HCT116 (cell line): ENCODE results near the gene DMXL2. TPM values are rescaled to one million over a fixed set of nuclear protein-coding genes. Genes with fewer than 3 reads are reported as not detected.

ENCODE experiments used
- ATAC-seq: fragments of 200-7000 bp; cut with Tn5 transposase; 2 replicates; pipeline ENCODE4 v1.9.1; 2020; ENCODE audit warnings: mild to moderate bottlenecking, moderate library complexity
- BruUV-seq: library from RNA; stranded (reverse); fragments of 400-500 nt; replicated peaks from 2 replicates; lab custom pipeline; 2021; lab: Mats Ljungman, UMichigan
- CTCF ChIA-PET: fragments of 300-600 bp; sonication (Branson Sonifier 250); formaldehyde crosslinking; loops from one replicate; lab custom pipeline; 2021; ENCODE audit warnings: antibody characterized with exemption; lab: Charles Lee
- POLR2A ChIA-PET: fragments of 300-600, 350-600 bp; sonication (Branson Sonifier 250); formaldehyde crosslinking; loops from one replicate; lab custom pipeline; 2021; ENCODE audit warnings: antibody characterized with exemption; lab: Charles Lee
- RAD21 ChIA-PET, 2 experiments: fragments of 300-600 bp; sonication (Branson Sonifier 250); formaldehyde crosslinking; loops; one replicate each; lab custom pipeline; 2023; ENCODE audit warnings: low total read pairs in 2 of 2; ENCODE audit not compliant: uncharacterized antibody in 2 of 2, unreplicated experiment in 2 of 2, low non-redundant PET in 1 of 2; lab: Charles Lee
- DNase-seq: peaks from one replicate; pipeline ENCODE4 v3.0.0-alpha.2; 2010; ENCODE audit warnings: low read depth, low spot score
- H2AFZ ChIP-seq: fragments of 200-600 bp; shearing (Covaris generic), sonication (generic); 2 replicates; pipeline ENCODE4 v1.6.1; 2017; ENCODE audit warnings: low read depth, mixed run types, mixed read lengths, antibody characterized with exemption, low read length; ENCODE audit not compliant: poor library complexity, severe bottlenecking
- H3K27ac ChIP-seq: 2 replicates; pipeline ENCODE4 v1.5.1; 2012; ENCODE audit warnings: low read depth, low read length
- H3K27me3 ChIP-seq: fragments of 200-600 bp; sonication (generic); 2 replicates; pipeline ENCODE4 v1.6.1; 2016; ENCODE audit warnings: mixed run types, low read length, mixed read lengths; ENCODE audit not compliant: insufficient read depth
- H3K36me3 ChIP-seq, 2 experiments: fragments of 200-500 bp in 1 of 2; fragments of 200-600 bp in 1 of 2; sonication (Bioruptor generic) in 1 of 2; sonication (generic) in 1 of 2; 2 replicates each; pipeline versions ENCODE4 v1.5.1 to v1.6.1; 2014 to 2016; ENCODE audit warnings: low read length in 2 of 2, inconsistent platforms in 1 of 2, mixed read lengths in 1 of 2, mixed run types in 1 of 2; ENCODE audit not compliant: insufficient read depth in 2 of 2, control insufficient read depth in 1 of 2
- H3K4me1 ChIP-seq, 2 experiments: fragments of 200-600 bp in 1 of 2; sonication (generic) in 1 of 2; 2 replicates each; pipeline versions ENCODE4 v1.5.1 to v1.6.1; 2012 to 2017; ENCODE audit warnings: low read length in 2 of 2, inconsistent platforms in 1 of 2, mild to moderate bottlenecking in 1 of 2, mixed read lengths in 1 of 2, mixed run types in 1 of 2, moderate library complexity in 1 of 2; ENCODE audit not compliant: insufficient read depth in 2 of 2, control insufficient read depth in 1 of 2
- H3K4me2 ChIP-seq: fragments of 200-600 bp; sonication (generic); 2 replicates; pipeline ENCODE4 v1.6.1; 2017; ENCODE audit warnings: mixed run types, low read length, mixed read lengths
- H3K4me3 ChIP-seq, 2 experiments: fragments of 200-600 bp in 1 of 2; sonication (generic) in 1 of 2; replicated peaks in 1 of 2; 2 replicates each; pipeline ENCODE4 v1.5.1; 2011 to 2016; ENCODE audit warnings: low read length in 2 of 2, control low read depth in 1 of 2, low read depth in 1 of 2, mild to moderate bottlenecking in 1 of 2, mixed read lengths in 1 of 2, mixed run types in 1 of 2
- H3K79me2 ChIP-seq: fragments of 200-600 bp; sonication (generic); 2 replicates; pipeline ENCODE4 v1.6.1; 2017; ENCODE audit warnings: mild to moderate bottlenecking, mixed run types, low read length, moderate library complexity, mixed read lengths; ENCODE audit not compliant: insufficient read depth
- H3K9ac ChIP-seq: fragments of 200-600 bp; sonication (generic); 2 replicates; pipeline ENCODE4 v1.6.1; 2016; ENCODE audit warnings: low read length, mixed read lengths
- H3K9me2 ChIP-seq: fragments of 200-600 bp; sonication (generic), shearing (Covaris generic); 2 replicates; pipeline ENCODE4 v1.6.1; 2017; ENCODE audit warnings: mixed run types, mild to moderate bottlenecking, moderate library complexity; ENCODE audit not compliant: insufficient read depth
- H3K9me3 ChIP-seq, 2 experiments: fragments of 200-500 bp in 1 of 2; fragments of 200-600 bp in 1 of 2; sonication (Bioruptor generic) in 1 of 2; sonication (generic) in 1 of 2; 2 replicates each; pipeline ENCODE4 v1.6.1; 2014 to 2017; ENCODE audit warnings: low read length in 2 of 2, mixed read lengths in 2 of 2, inconsistent platforms in 1 of 2, low read depth in 1 of 2, mild to moderate bottlenecking in 1 of 2, mixed run types in 1 of 2, moderate library complexity in 1 of 2; ENCODE audit not compliant: control insufficient read depth in 1 of 2, insufficient read depth in 1 of 2
- H4K20me1 ChIP-seq: fragments of 200-600 bp; sonication (generic), shearing (Covaris generic); 2 replicates; pipeline ENCODE4 v1.6.1; 2017; ENCODE audit warnings: mixed run types, mild to moderate bottlenecking, moderate library complexity; ENCODE audit not compliant: insufficient read depth
- CEBPB ChIP-seq: IDR thresholded peaks from 2 replicates; pipeline ENCODE4 v1.6.1; 2012; ENCODE audit warnings: low read depth
- EGR1 ChIP-seq: IDR thresholded peaks from 2 replicates; pipeline ENCODE4 v1.6.1; 2012; ENCODE audit warnings: low read depth
- ELF1 ChIP-seq: IDR thresholded peaks from 2 replicates; pipeline ENCODE4 v1.6.1; 2012; ENCODE audit warnings: low read depth, borderline replicate concordance
- EZH2 ChIP-seq: fragments of 200-600 bp; sonication (generic); IDR thresholded peaks from 2 replicates; pipeline ENCODE4 v1.6.1; 2017; ENCODE audit warnings: antibody characterized with exemption, mixed run types
- FOSL1 ChIP-seq: IDR thresholded peaks from 2 replicates; pipeline ENCODE4 v1.6.1; 2012; ENCODE audit warnings: low read depth
- JUND ChIP-seq: IDR thresholded peaks from 2 replicates; pipeline ENCODE4 v1.6.1; 2012
- POLR2A ChIP-seq: IDR thresholded peaks from 2 replicates; pipeline ENCODE4 v1.7.0; 2011; ENCODE audit warnings: borderline replicate concordance; ENCODE audit not compliant: insufficient read depth, insufficient read length; ENCODE audit errors: extremely low read depth
- RAD21 ChIP-seq: IDR thresholded peaks from 2 replicates; pipeline ENCODE4 v1.6.1; 2012; ENCODE audit warnings: low read depth, mild to moderate bottlenecking
- YY1 ChIP-seq: IDR thresholded peaks from 2 replicates; pipeline ENCODE4 v1.6.1; 2011; ENCODE audit warnings: low read length, low read depth, moderate library complexity, mild to moderate bottlenecking; ENCODE audit not compliant: insufficient replicate concordance; ENCODE audit errors: extremely low read depth
- ZFX ChIP-seq: fragments of 450-650 bp; IDR thresholded peaks from 2 replicates; pipeline ENCODE4 v1.6.1; 2017
- ZNF274 ChIP-seq: fragments of 200-500 bp; sonication (Bioruptor generic); IDR thresholded peaks from 2 replicates; pipeline ENCODE4 v1.6.1; 2014; ENCODE audit warnings: mild to moderate bottlenecking, low read depth, low read length, inconsistent platforms
- intact Hi-C: fragments of 100-400 bp; cut with micrococcal nuclease; formaldehyde crosslinking; loops from 2 replicates; pipeline ENCODE4 v1.10.0; 2022
- total RNA-seq: library from RNA; stranded (reverse); gene quantifications from one replicate; pipeline ENCODE4 v1.2.1, GENCODE V29; 2021; ENCODE audit not compliant: unreplicated experiment
- TF ChIP-seq, protein P1 (sequence below): IDR thresholded peaks from 2 replicates; pipeline ENCODE4 v1.6.1; 2012
- TF ChIP-seq, protein P2 (sequence below): IDR thresholded peaks from 2 replicates; pipeline ENCODE4 v1.6.1; 2012; ENCODE audit warnings: low read depth

Gene DMXL2
- total RNA-seq, 1 experiment from 2014 or later: 21.5 TPM

DNA sequence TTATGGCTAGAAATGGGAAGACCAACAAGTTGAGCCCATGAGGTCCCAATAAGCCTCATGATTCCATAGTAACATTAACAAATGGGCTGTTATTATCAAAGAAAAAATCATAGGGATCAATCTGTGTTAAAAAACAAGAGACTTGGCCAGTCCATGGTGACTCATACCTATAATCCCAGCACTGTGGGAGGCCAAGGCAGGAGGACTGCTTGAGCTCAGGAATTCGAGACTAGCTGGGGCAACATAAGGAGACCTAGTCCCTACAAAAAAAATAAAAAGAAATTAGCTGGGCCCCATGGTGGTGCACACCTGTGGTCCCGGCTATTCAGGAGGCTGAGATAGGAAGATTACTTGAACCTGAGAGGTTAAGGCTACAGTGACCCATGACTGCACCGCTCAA, 124.8 kb downstream of the DMXL2 start:
- BruUV-seq: no TSS peak
- Histone ChIP-seq H4K20me1 (no peaks in the 10 kb centered on the region), H3K4me2 (no peak overlapping the region), H3K4me1 (peaks cover 0 to 7% of the 10 kb centered on the region in 2 experiments; a peak in 2 of 4 replicates), H3K9me2 (no peaks in the 10 kb centered on the region), H3K9me3 (no peaks in the 10 kb centered on the region), H3K27me3 (no peaks in the 10 kb centered on the region), H3K79me2 (no peaks in the 10 kb centered on the region), H3K4me3 (no peak overlapping the region), H3K36me3 (no peaks in the 10 kb centered on the region), H3K27ac (no peak overlapping the region), H2AFZ (no peak overlapping the region), H3K9ac (no peak overlapping the region)
- ATAC-seq: no peak
- RAD21 ChIA-PET: interaction anchor here (0.5 to 0.6 kb wide), 2 partner anchors 123 to 148 kb away, joined by 3 read pairs; no protein-coding TSS in a partner anchor
- intact Hi-C loops: loop anchor here (2.0 to 5.0 kb wide), 4 partner anchors 91 to 336 kb away; no protein-coding TSS in a partner anchor
- POLR2A ChIA-PET: no interaction called here
- CTCF ChIA-PET: interaction anchor here (1.3 kb wide), 1 partner anchor 335 kb away, joined by 3 read pairs; no protein-coding TSS in a partner anchor
- TF ChIP-seq ZNF274 (no peak), EZH2 (no peak), ELF1 (no peak), YY1 (no peak), FOSL1 (no peak), RAD21 (no peak), POLR2A (no peak), JUND (no peak), EGR1 (no peak), ZFX (no peak)
- TF ChIP-seq, protein P1, sequence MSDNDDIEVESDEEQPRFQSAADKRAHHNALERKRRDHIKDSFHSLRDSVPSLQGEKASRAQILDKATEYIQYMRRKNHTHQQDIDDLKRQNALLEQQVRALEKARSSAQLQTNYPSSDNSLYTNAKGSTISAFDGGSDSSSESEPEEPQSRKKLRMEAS: no peak
- no peak for DNase-seq

DNA sequence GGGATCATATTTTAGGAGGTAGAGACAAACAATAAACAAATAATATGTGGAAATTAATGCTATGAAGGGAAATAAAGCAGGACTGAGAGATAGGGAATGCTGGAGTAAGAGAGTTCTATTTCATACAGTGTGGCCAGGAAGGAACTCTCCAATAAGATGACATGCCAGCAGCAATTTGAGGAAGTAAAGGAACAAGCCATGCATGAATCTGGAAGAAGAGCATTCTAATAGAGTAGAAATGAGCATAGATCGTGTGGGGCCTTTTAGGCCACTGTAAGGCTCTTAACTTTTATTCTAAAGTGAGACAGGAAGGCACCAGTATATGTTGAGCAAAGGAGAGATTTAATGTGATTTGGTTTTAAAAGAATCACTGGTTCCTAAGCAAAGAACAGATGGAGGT, 126.3 kb downstream of the DMXL2 start:
- BruUV-seq: no TSS peak
- TF ChIP-seq FOSL1 (no peak), POLR2A (no peak), YY1 (no peak), ZNF274 (no peak), CEBPB (no peak), ZFX (no peak)
- TF ChIP-seq, protein P2, sequence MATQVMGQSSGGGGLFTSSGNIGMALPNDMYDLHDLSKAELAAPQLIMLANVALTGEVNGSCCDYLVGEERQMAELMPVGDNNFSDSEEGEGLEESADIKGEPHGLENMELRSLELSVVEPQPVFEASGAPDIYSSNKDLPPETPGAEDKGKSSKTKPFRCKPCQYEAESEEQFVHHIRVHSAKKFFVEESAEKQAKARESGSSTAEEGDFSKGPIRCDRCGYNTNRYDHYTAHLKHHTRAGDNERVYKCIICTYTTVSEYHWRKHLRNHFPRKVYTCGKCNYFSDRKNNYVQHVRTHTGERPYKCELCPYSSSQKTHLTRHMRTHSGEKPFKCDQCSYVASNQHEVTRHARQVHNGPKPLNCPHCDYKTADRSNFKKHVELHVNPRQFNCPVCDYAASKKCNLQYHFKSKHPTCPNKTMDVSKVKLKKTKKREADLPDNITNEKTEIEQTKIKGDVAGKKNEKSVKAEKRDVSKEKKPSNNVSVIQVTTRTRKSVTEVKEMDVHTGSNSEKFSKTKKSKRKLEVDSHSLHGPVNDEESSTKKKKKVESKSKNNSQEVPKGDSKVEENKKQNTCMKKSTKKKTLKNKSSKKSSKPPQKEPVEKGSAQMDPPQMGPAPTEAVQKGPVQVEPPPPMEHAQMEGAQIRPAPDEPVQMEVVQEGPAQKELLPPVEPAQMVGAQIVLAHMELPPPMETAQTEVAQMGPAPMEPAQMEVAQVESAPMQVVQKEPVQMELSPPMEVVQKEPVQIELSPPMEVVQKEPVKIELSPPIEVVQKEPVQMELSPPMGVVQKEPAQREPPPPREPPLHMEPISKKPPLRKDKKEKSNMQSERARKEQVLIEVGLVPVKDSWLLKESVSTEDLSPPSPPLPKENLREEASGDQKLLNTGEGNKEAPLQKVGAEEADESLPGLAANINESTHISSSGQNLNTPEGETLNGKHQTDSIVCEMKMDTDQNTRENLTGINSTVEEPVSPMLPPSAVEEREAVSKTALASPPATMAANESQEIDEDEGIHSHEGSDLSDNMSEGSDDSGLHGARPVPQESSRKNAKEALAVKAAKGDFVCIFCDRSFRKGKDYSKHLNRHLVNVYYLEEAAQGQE: no peak
- TF ChIP-seq, all 23 proteins: peak for 0
- RAD21 ChIA-PET: no interaction called here
- intact Hi-C loops: loop anchor here (5.0 kb wide), 3 partner anchors 89 to 334 kb away; no protein-coding TSS in a partner anchor
- ATAC-seq (no peak), DNase-seq (no peak)
- H2AFZ ChIP-seq: no peak overlapping the region
- H3K79me2 ChIP-seq: no peaks in the 10 kb centered on the region
- CTCF ChIA-PET: no interaction called here
- H3K9me2 ChIP-seq: no peaks in the 10 kb centered on the region
- POLR2A ChIA-PET: no interaction called here
- no peaks in the 10 kb centered on the region for H3K27me3 ChIP-seq
- no peaks in the 10 kb centered on the region for H3K36me3 ChIP-seq
- no peak overlapping the region for H3K4me3 ChIP-seq
- H3K4me2 ChIP-seq: no peak overlapping the region
- no peak overlapping the region for H3K27ac ChIP-seq
- no peaks in the 10 kb centered on the region for H4K20me1 ChIP-seq
- no peaks in the 10 kb centered on the region for H3K9me3 ChIP-seq
- no peak overlapping the region for H3K9ac ChIP-seq
- H3K4me1 ChIP-seq: peaks cover 0 to 7% of the 10 kb centered on the region in 2 experiments; a peak in 2 of 4 replicates
